Transverse colon (tissue), 4 donors: ENCODE results near the gene FBL.

Source experiments
- POLR2AphosphoS5 ChIP-seq, 3 donors: sonication (generic); formaldehyde crosslinking; IDR thresholded peaks; one replicate each; pipeline ENCODE4 v1.6.1; 2016; ENCODE audit warnings: antibody characterized with exemption in 3 of 3
- TF ChIP-seq, protein P1 (sequence below), 5 experiments: fragments of 200-600 bp in 3 of 5; fragments of 450-650 bp in 2 of 5; sonication (generic) in 3 of 5; IDR thresholded peaks; 1 replicate in 2 of 5; 2 replicates in 3 of 5; pipeline ENCODE4 v1.5.1; 2016 to 2017; ENCODE audit warnings: antibody characterized with exemption in 5 of 5, inconsistent platforms in 3 of 5, mild to moderate bottlenecking in 2 of 5, moderate library complexity in 1 of 5

DNA sequence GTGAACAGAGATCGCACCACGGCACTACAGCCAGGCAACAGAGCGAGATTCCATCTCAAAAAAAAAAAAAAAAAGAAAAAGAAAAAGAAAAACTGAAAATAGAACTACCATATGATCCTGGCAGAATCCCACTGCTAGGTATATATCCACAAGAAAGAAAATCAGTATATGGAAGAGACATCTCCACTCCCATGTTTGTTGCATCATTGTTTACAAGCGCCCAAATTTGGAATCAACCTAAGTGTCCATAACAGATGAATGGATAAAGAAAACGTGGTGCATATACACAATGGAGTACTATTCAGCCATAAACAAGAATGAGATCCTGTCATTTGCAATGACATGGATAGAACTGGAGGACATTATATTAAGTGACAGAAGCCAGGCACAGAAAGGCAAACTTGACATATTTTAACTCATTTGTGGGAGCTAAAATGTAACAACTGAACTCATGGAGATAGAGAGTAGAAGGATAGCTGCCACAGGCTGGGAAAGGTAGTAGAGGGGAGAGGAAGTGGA lies 38.3 kb downstream of the FBL start:
- TF ChIP-seq, protein P1, sequence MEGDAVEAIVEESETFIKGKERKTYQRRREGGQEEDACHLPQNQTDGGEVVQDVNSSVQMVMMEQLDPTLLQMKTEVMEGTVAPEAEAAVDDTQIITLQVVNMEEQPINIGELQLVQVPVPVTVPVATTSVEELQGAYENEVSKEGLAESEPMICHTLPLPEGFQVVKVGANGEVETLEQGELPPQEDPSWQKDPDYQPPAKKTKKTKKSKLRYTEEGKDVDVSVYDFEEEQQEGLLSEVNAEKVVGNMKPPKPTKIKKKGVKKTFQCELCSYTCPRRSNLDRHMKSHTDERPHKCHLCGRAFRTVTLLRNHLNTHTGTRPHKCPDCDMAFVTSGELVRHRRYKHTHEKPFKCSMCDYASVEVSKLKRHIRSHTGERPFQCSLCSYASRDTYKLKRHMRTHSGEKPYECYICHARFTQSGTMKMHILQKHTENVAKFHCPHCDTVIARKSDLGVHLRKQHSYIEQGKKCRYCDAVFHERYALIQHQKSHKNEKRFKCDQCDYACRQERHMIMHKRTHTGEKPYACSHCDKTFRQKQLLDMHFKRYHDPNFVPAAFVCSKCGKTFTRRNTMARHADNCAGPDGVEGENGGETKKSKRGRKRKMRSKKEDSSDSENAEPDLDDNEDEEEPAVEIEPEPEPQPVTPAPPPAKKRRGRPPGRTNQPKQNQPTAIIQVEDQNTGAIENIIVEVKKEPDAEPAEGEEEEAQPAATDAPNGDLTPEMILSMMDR (IDR thresholded peaks at IDR 0.05), result no peak
- TF ChIP-seq POLR2AphosphoS5 (IDR thresholded peaks at IDR 0.05), result no peak
